HepG2 (cell line): ENCODE results near the gene SYNGR2. TPM values are rescaled to one million over a fixed set of nuclear protein-coding genes. Genes with fewer than 3 reads are reported as not detected.

Experiments used
- AGO2 ChIP-seq: fragments of 200-400 bp; formaldehyde crosslinking; optimal IDR thresholded peaks from 2 replicates; pipeline ENCODE3; 2017; ENCODE audit warnings: mild to moderate bottlenecking, low read depth, low read length, moderate library complexity
- CCAR2 ChIP-seq: fragments of 200-400 bp; formaldehyde crosslinking; optimal IDR thresholded peaks from 2 replicates; pipeline ENCODE3; 2018; ENCODE audit warnings: low read depth, mild to moderate bottlenecking, low read length, moderate library complexity
- ELK4 ChIP-seq: sonication (generic); formaldehyde crosslinking; IDR thresholded peaks from 2 replicates; pipeline ENCODE4 v1.9.0; 2021; ENCODE audit warnings: missing genetic modification reagents, borderline replicate concordance
- EP300 ChIP-seq, 3 experiments: sonication (generic) in 1 of 3; formaldehyde crosslinking in 1 of 3; IDR thresholded peaks; 2 replicates each; pipeline versions ENCODE4 v1.5.1 to v1.6.1; 2011 to 2020; ENCODE audit warnings: low read depth in 2 of 3, low read length in 2 of 3, borderline replicate concordance in 1 of 3, improper control_type of control experiment in 1 of 3, mild to moderate bottlenecking in 1 of 3, missing genetic modification reagents in 1 of 3, moderate library complexity in 1 of 3
- FOXA1 ChIP-seq, 2 experiments: fragments of 450-650 bp in 1 of 2; sonication (generic) in 1 of 2; formaldehyde crosslinking in 1 of 2; IDR thresholded peaks; 2 replicates each; pipeline versions ENCODE4 v1.4.0 to v1.6.1; 2016 to 2020; ENCODE audit warnings: missing genetic modification reagents in 1 of 2
- HCFC1 ChIP-seq: fragments of 150-350 bp; IDR thresholded peaks from 2 replicates; pipeline ENCODE4 v1.6.1; 2014; ENCODE audit warnings: low read depth, low read length
- JUNB ChIP-seq: sonication (generic); formaldehyde crosslinking; IDR thresholded peaks from 2 replicates; pipeline ENCODE4 v1.8.0; 2022; ENCODE audit warnings: missing genetic modification reagents, mild to moderate bottlenecking, borderline replicate concordance
- KDM5A ChIP-seq: fragments of 200-600 bp; sonication (generic); IDR thresholded peaks from 2 replicates; pipeline ENCODE4 v1.7.0; 2018; ENCODE audit warnings: antibody characterized with exemption, mild to moderate bottlenecking, low read length, borderline replicate concordance
- KLF11 ChIP-seq: IDR thresholded peaks from 2 replicates; pipeline ENCODE4 v1.6.1; 2016; ENCODE audit warnings: missing compliant biosample characterization
- KMT2B ChIP-seq: IDR thresholded peaks from 2 replicates; pipeline ENCODE4 v1.6.1; 2016; ENCODE audit warnings: missing genetic modification reagents, missing compliant biosample characterization
- MLLT10 ChIP-seq: sonication (generic); formaldehyde crosslinking; IDR thresholded peaks from 2 replicates; pipeline ENCODE4 v1.4.0; 2020; ENCODE audit warnings: missing genetic modification reagents
- MYNN ChIP-seq: sonication (generic); formaldehyde crosslinking; IDR thresholded peaks from 2 replicates; pipeline ENCODE4 v1.4.0; 2020; ENCODE audit warnings: mild to moderate bottlenecking, low read depth, missing genetic modification reagents
- PRPF4 ChIP-seq: fragments of 200-400 bp; formaldehyde crosslinking; IDR thresholded peaks from 2 replicates; pipeline ENCODE4 v1.6.1; 2016; ENCODE audit warnings: low read length, low read depth; ENCODE audit not compliant: poor library complexity, severe bottlenecking
- RARA ChIP-seq: IDR thresholded peaks from 2 replicates; pipeline ENCODE4 v1.6.1; 2016; ENCODE audit warnings: missing genetic modification reagents, missing compliant biosample characterization
- RFXAP ChIP-seq: sonication (generic); formaldehyde crosslinking; IDR thresholded peaks from 2 replicates; pipeline ENCODE4 v1.4.0; 2020; ENCODE audit warnings: missing genetic modification reagents, borderline replicate concordance
- STAG1 ChIP-seq: sonication (generic); formaldehyde crosslinking; IDR thresholded peaks from 2 replicates; pipeline ENCODE4 v1.4.0; 2020; ENCODE audit warnings: missing genetic modification reagents
- TFAP4 ChIP-seq: sonication (generic); IDR thresholded peaks from 2 replicates; pipeline ENCODE4 v1.6.1; 2016; ENCODE audit warnings: low read depth, borderline replicate concordance
- ZBTB42 ChIP-seq: sonication (generic); formaldehyde crosslinking; IDR thresholded peaks from 2 replicates; pipeline ENCODE4 v1.5.0; 2020; ENCODE audit warnings: mild to moderate bottlenecking, missing genetic modification reagents
- ZBTB7B ChIP-seq: sonication (generic); formaldehyde crosslinking; IDR thresholded peaks from 2 replicates; pipeline ENCODE4 v1.4.0; 2020; ENCODE audit warnings: missing genetic modification reagents
- ZFY ChIP-seq: sonication (generic); formaldehyde crosslinking; IDR thresholded peaks from 2 replicates; pipeline ENCODE4 v1.4.0; 2020; ENCODE audit warnings: missing genetic modification reagents
- ZKSCAN5 ChIP-seq: sonication (generic); formaldehyde crosslinking; IDR thresholded peaks from 2 replicates; pipeline ENCODE4 v1.5.1; 2020; ENCODE audit warnings: mild to moderate bottlenecking, missing genetic modification reagents
- ZMAT3 ChIP-seq: sonication (generic); formaldehyde crosslinking; conservative IDR thresholded peaks from 2 replicates; pipeline ENCODE4 v1.7.0; 2021; ENCODE audit warnings: missing genetic modification reagents
- ZMYM4 ChIP-seq: sonication (generic); formaldehyde crosslinking; IDR thresholded peaks from 2 replicates; pipeline ENCODE4 v1.8.1; 2023; ENCODE audit warnings: mild to moderate bottlenecking, missing genetic modification reagents
- ZNF3 ChIP-seq: IDR thresholded peaks from 2 replicates; pipeline ENCODE4 v1.7.0; 2017; ENCODE audit warnings: inconsistent platforms
- ZNF577 ChIP-seq: sonication (generic); formaldehyde crosslinking; IDR thresholded peaks from 2 replicates; pipeline ENCODE4 v1.4.0; 2020; ENCODE audit warnings: mild to moderate bottlenecking, low read depth, missing genetic modification reagents, borderline replicate concordance
- ZNF781 ChIP-seq: sonication (generic); formaldehyde crosslinking; IDR thresholded peaks from 2 replicates; pipeline ENCODE4 v1.5.1; 2020; ENCODE audit warnings: borderline replicate concordance, mild to moderate bottlenecking, missing genetic modification reagents; ENCODE audit errors: not compliant biosample characterization
- ZNF83 ChIP-seq: sonication (generic); formaldehyde crosslinking; IDR thresholded peaks from 2 replicates; pipeline ENCODE4 v1.4.0; 2020; ENCODE audit warnings: missing genetic modification reagents, mild to moderate bottlenecking, borderline replicate concordance
- ZNF879 ChIP-seq: sonication (generic); formaldehyde crosslinking; IDR thresholded peaks from 2 replicates; pipeline ENCODE4 v1.8.1; 2023; ENCODE audit warnings: missing genetic modification reagents
- polyA plus RNA-seq, 8 experiments: library from polyadenylated mRNA; depleted of rRNA in 3 of 8; stranded (reverse) in 7 of 8; unstranded in 1 of 8; fragments of >200 nt; fragmentation: Illumina TruSeq in 4 of 8; extraction: Trizol in 4 of 8; gene quantifications; 2 replicates each; pipeline versions ENCODE4 v1.2.1 to v1.2.3, GENCODE V29; 2011 to 2016; ENCODE audit warnings: low read depth in 4 of 8, missing spikeins in 1 of 8, mixed read lengths in 1 of 8; ENCODE audit not compliant: insufficient read depth in 1 of 8
- total RNA-seq, 5 experiments: library from RNA; depleted of rRNA; stranded (reverse); fragments of >200 nt; fragmentation: Illumina TruSeq; extraction: Trizol; gene quantifications; 2 replicates each; pipeline ENCODE4 v1.2.3, GENCODE V29; 2016; ENCODE audit warnings: low read depth in 1 of 5
- TF ChIP-seq, protein P1 (sequence below): sonication (generic); formaldehyde crosslinking; IDR thresholded peaks from 2 replicates; pipeline ENCODE4 v1.4.0; 2020; ENCODE audit warnings: missing genetic modification reagents; ENCODE audit errors: not compliant biosample characterization

SYNGR2 gene
- total and polyA plus RNA-seq, 2 of the 13 experiments (the other 11 are each of a cell fraction or from before 2014, with no cell fraction given), result 46.7 to 170 TPM

- TF ChIP-seq ZNF781 (CRISPR knock-in tag) (no peak), JUNB (CRISPR knock-in tag) (no peak), ZNF3 (CRISPR knock-in tag) (no peak), ZNF879 (no peak), ZNF83 (CRISPR knock-in tag) (0 out of 2 replicates have a peak, but pooled peaks have one; percentile 47), AGO2 (no peak), MYNN (CRISPR knock-in tag) (no peak), PRPF4 (no peak), KLF11 (CRISPR knock-in tag) (no peak), ZKSCAN5 (CRISPR knock-in tag) (no peak), ZNF577 (no peak), ZBTB7B (peak; percentile 91), ZMAT3 (CRISPR knock-in tag) (peak; percentile 84; the same call in 1 of the 2 replicates), RARA (CRISPR knock-in tag) (0 out of 2 replicates have a peak, but pooled peaks have one; percentile 19), ZFY (CRISPR knock-in tag) (peak; percentile 96), STAG1 (CRISPR knock-in tag) (peak; percentile 26; the same call in 1 of the 2 replicates), CCAR2 (no peak), KDM5A (no peak), ZMYM4 (CRISPR knock-in tag) (0 out of 2 replicates have a peak, but pooled peaks have one; percentile 57), RFXAP (CRISPR knock-in tag) (peak; percentile 85), MLLT10 (CRISPR knock-in tag) (no peak), TFAP4 (no peak), ELK4 (peak; percentile 12; the same call in 1 of the 2 replicates), ZBTB42 (CRISPR knock-in tag) (0 out of 2 replicates have a peak, but pooled peaks have one; percentile 47), KMT2B (CRISPR knock-in tag) (no peak), FOXA1 (IDR thresholded peaks at IDR 0.05) (no peak), FOXA1 (CRISPR knock-in tag; IDR thresholded peaks at IDR 0.05) (no peak; the same call in 1 of the 2 replicates), EP300 (IDR thresholded peaks at IDR 0.05; ENCODE audit: low read depth in 2 of 2, low read length in 2 of 2) (peak in 1 of 2 experiments; percentile 41; a peak in 2 of 4 replicates), EP300 (CRISPR knock-in tag; IDR thresholded peaks at IDR 0.05; ENCODE audit: borderline replicate concordance) (no peak; the same call in 1 of the 2 replicates), HCFC1 (peak; percentile 33; the same call in 1 of the 2 replicates)
- TF ChIP-seq, protein P1, sequence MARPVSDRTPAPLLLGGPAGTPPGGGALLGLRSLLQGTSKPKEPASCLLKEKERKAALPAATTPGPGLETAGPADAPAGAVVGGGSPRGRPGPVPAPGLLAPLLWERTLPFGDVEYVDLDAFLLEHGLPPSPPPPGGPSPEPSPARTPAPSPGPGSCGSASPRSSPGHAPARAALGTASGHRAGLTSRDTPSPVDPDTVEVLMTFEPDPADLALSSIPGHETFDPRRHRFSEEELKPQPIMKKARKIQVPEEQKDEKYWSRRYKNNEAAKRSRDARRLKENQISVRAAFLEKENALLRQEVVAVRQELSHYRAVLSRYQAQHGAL, result peak; percentile 79
These were observed at the start of gene SYNGR2 (continued) for GRCh38 chr17:78168242-78168902.
